Measurements from ENCODE around the gene NELFCD. TPM values are rescaled to one million over a fixed set of nuclear protein-coding genes. Genes with fewer than 3 reads are reported as not detected.
A peak's percentile ranks its signal among the peaks of the same experiment; 100 is the strongest.

The NELFCD gene
- total and polyA plus RNA-seq, 9 of the 15 experiments (the other 6 are each of a cell fraction or from before 2014, with no cell fraction given), result 11.7 to 163 (median 96.5) TPM

GRCh38 chr20:58994390-58995159 lies 13.5 kb downstream of the NELFCD start:
- TSS peak; percentile 45 for BruUV-seq (replicated peaks)
- 88% methylated on average over 17 of the region's 17 CpGs for WGBS (ENCODE audit: insufficient coverage, low coverage, missing lambda C conversion rate)
- Histone ChIP-seq H3K27me3 (ENCODE audit: control insufficient read depth in 2 of 2, insufficient read depth in 2 of 2, low read length in 2 of 2) (no peaks in the 10 kb centered on the region), H3K9ac (ENCODE audit: insufficient read depth in 1 of 2, low read depth in 2 of 2, low read length in 2 of 2) (no peak overlapping the region), H3K9me3 (replicated peaks; ENCODE audit: control insufficient read depth, insufficient read depth, low read depth, low read length) (no peaks in the 10 kb centered on the region), H3K27ac (ENCODE audit: extremely low read depth, low read depth, low read length) (no peak overlapping the region), H3K4me1 (replicated peaks in 1 of 2; ENCODE audit: control insufficient read depth in 2 of 2, insufficient read depth in 2 of 2, low read length in 2 of 2) (peaks cover 0 to 7% of the 10 kb centered on the region in 2 experiments; a peak in 1 of 5 replicates), H3K4me3 (no peak overlapping the region), H3K79me2 (ENCODE audit: control insufficient read depth, insufficient read depth, low read length) (no peaks in the 10 kb centered on the region), H3K9me1 (ENCODE audit: control insufficient read depth, insufficient read depth, low read length) (no peaks in the 10 kb centered on the region), H2AFZ (ENCODE audit: low read depth, low read length) (no peak overlapping the region), H4K20me1 (replicated peaks; ENCODE audit: control insufficient read depth, insufficient read depth, low read length) (0 out of 2 replicates have a peak, but pooled peaks cover 4% of the 10 kb centered on the region), H3K36me3 (ENCODE audit: control insufficient read depth, insufficient read depth, low read length) (peaks cover 93% of the 10 kb centered on the region), H3K4me2 (ENCODE audit: insufficient read depth, low read length) (no peak overlapping the region)
- intact Hi-C loops (cut with micrococcal nuclease) (no loop called here), in situ Hi-C loops (cut with MboI) (no loop called here)
- no peak for DNase-seq (ENCODE audit: extremely low read depth in 1 of 4, low spot score in 3 of 4)
- no peak for FAIRE-seq
- CTCF ChIA-PET (ENCODE audit: low intra/inter-chr PET ratio), result no interaction called here
- POLR2A ChIA-PET, result interaction anchor here (0.5 to 4.0 kb wide), 5 partner anchors 12 to 295 kb away, joined by 3 to 29 read pairs (median 3); partner anchors contain the start of gene NELFCD
- ATAC-seq, result no peak
- TF ChIP-seq SMARCA5 (IDR thresholded peaks at IDR 0.05), result no peak
- 0 out of 2 replicates have a peak, but pooled peaks have one; percentile 15 for TF ChIP-seq ZBTB33 (CRISPR knock-in tag; IDR thresholded peaks at IDR 0.05)
- TF ChIP-seq SUPT5H (IDR thresholded peaks at IDR 0.05), result 0 out of 2 replicates have a peak, but pooled peaks have one; percentile 37
- no peak for TF ChIP-seq FOXK2 (conservative IDR thresholded peaks at IDR 0.05 in 1 of 2, IDR thresholded peaks at IDR 0.05 in 1 of 2; ENCODE audit: low read depth in 2 of 2)
- no peak for TF ChIP-seq KLF1 (tag; IDR thresholded peaks at IDR 0.05)
- peak; percentile 41; the same call in 1 of the 2 replicates for TF ChIP-seq POLR2A (conservative IDR thresholded peaks at IDR 0.05)
- no peak for TF ChIP-seq POLR2H (tag; IDR thresholded peaks at IDR 0.05; ENCODE audit: low read depth)
- no peak for TF ChIP-seq RBBP5 (IDR thresholded peaks at IDR 0.05; ENCODE audit: borderline replicate concordance, insufficient read depth, low read length, poor library complexity, severe bottlenecking)
- no peak for TF ChIP-seq HMGN3 (IDR thresholded peaks at IDR 0.05; ENCODE audit: borderline replicate concordance, extremely low read depth, insufficient read length, low read depth, low read length)
- TF ChIP-seq AFF4 (CRISPR knock-in tag; IDR thresholded peaks at IDR 0.05), result no peak
- TF ChIP-seq ZNF395 (CRISPR knock-in tag; IDR thresholded peaks at IDR 0.05), result no peak
- TF ChIP-seq PHB (CRISPR knock-in tag; IDR thresholded peaks at IDR 0.05), result no peak
- no peak for TF ChIP-seq TAF1 (IDR thresholded peaks at IDR 0.05; ENCODE audit: control insufficient read depth, extremely low read depth, insufficient read depth, low read length, severe bottlenecking)
- TF ChIP-seq SAP30 (IDR thresholded peaks at IDR 0.05; ENCODE audit: borderline replicate concordance, insufficient read depth, low read depth, low read length, poor library complexity, severe bottlenecking), result no peak
